HT1080 (cell line): Measurements from ENCODE around the gene SRPRA. TPM values are rescaled to one million over a fixed set of nuclear protein-coding genes. Genes with fewer than 3 reads are reported as not detected.
A peak's percentile ranks its signal among the peaks of the same experiment; 100 is the strongest.
"Not testable (repeated sequence)": the region's sequence is repeated elsewhere in the genome, so short reads cannot be mapped to it uniquely, and the experiment has no call there.

Experiments
- DNase-seq: peaks from one replicate; pipeline ENCODE4 v3.0.0-alpha.2; 2015; ENCODE audit warnings: low read depth
- polyA plus RNA-seq, 2 experiments: library from polyadenylated mRNA; depleted of rRNA; stranded (reverse); fragments of >200 nt; gene quantifications; 2 replicates each; pipeline ENCODE4 v1.2.3, GENCODE V29; 2015
- total RNA-seq: library from RNA; depleted of rRNA; stranded (reverse); fragments of >200 nt; shearing (Covaris generic); gene quantifications from 2 replicates; pipeline ENCODE4 v1.2.3, GENCODE V29; 2014; rRNA removed

The SRPRA gene, protein sequence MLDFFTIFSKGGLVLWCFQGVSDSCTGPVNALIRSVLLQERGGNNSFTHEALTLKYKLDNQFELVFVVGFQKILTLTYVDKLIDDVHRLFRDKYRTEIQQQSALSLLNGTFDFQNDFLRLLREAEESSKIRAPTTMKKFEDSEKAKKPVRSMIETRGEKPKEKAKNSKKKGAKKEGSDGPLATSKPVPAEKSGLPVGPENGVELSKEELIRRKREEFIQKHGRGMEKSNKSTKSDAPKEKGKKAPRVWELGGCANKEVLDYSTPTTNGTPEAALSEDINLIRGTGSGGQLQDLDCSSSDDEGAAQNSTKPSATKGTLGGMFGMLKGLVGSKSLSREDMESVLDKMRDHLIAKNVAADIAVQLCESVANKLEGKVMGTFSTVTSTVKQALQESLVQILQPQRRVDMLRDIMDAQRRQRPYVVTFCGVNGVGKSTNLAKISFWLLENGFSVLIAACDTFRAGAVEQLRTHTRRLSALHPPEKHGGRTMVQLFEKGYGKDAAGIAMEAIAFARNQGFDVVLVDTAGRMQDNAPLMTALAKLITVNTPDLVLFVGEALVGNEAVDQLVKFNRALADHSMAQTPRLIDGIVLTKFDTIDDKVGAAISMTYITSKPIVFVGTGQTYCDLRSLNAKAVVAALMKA
- 152 and 179 TPM in 2 replicates for total RNA-seq
- polyA plus RNA-seq (2015; cell fraction: cytosol; rRNA removed), result 159 and 179 TPM in 2 replicates
- polyA plus RNA-seq (2015; cell fraction: nucleus; rRNA removed), result 260 and 270 TPM in 2 replicates

DNA sequence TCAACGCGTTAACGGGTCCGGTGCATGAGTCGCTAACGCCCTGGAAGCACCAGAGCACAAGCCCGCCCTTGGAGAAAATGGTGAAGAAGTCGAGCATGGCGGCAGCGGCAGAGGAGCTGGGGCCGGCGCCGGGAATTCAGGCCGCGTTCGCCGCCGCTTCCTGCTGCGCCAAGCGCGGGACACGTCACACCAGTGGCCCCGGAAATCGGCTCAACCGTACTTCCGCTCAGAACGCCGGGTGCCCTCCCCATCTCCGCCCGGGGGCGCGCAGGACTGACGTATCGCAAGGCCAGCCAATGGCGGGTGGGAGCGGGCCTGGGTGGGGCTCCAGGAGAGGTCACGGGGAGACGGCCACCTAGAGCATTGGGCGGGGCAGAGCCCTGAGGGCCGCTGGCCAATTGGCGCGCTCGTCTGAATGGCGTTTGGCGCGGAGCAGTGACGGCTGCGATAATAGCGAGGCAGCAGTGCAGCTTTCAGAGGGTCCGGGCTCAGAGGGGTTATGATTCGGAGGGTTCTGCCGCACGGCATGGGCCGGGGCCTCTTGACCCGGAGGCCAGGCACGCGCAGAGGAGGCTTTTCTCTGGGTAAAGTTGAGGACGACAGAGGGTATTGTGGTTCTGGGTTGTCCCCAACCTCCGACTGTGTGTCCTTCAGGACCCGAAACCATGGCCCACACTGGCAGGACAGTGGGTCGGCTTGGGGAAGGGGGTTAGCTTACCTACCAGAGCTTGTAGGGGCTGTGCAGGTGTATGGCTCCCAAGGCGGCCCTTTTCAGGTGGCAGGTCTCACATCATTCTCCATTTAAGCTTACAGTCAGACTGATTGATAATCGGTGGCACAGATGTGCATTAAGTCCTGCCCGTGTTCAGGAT, at the start of gene SRPRA, which contains the start of gene FOXRED1:
Gene SRPRA, minus strand, starts transcription at position 188 of the 872 bp plus-strand sequence. Its CDS starts 91 bp downstream, at position 97.
Gene FOXRED1, plus strand, starts transcription at position 447 of the 872 bp plus-strand sequence. Its CDS starts 53 bp downstream, at position 500.
- peak; percentile 99 for DNase-seq

DNA sequence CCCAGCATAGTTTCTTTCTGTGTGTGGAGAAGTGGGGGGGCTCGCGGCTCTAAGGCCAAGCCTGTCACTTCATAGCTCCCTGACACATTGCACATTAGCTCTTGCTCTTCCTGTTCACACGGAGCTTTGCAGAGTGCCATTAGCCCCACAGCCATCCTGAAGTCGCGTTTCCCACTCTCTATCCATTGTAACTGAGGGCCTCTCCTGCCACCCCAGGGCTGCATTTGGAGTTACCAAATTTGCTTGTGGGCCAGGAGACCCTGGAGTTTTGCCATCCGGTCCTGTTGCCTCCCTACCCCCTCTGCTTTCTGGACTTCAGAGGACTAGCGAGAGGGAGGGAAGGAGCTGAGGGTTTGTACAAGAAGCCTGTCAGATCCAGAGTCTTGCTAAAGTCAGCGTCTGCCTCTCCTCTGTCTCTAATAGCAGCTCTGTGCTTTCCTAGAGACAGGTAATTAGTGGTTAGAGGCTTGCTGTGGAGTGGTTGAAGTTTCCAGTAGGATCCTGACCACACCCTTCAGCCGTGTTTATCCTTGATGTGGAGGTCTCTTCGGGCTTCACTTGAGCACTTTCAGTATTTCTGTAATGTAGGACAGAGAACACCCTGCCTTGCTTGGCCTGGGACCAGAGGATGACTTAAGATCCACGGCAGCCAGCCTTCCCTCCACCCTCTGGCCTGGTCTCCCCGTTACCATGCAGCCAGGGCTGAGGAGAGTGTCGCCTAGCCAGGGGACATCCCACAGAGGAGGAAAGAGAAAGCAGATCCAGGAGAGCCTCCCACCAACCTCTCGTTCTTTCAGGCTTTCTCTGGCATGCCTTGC, 49.3 kb upstream of the SRPRA start:
- peak; percentile 57 for DNase-seq

DNA sequence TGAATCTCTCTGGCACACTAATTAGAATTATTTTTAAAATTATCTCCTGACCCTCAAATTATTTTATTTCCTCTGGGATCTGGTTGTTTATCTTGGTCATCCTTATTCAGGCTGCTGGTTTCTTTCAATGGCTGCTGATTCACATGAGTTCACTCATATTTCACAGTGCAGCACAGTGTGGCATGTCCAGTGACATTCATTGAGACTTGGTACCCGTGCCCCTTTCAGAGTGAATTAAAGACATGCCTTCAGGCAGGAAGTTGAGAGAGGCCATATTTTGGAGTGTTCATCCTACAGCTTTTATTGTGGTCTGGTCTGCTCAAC, 48.7 kb upstream of the SRPRA start:
- no peak for DNase-seq

DNA sequence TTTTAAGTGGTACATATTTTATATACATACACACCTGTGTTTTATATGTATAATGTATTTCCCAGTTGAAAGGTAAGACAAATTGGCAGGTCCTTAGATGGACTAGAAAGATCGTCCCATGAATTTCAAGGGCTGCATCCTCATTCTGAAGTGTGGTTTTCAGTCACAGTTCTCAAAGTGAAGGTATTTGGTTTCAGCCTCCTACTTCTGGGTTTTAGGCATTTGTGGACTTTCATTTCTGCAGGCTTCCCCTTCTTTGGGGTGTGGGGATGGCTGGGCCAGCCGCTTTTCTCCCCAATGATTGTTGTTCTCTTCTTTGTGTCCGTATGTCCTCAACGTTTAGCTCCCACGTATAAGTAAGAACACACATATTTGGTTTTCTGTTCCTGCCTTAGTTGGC, 45.1 kb upstream of the SRPRA start:
- DNase-seq, result no peak

DNA sequence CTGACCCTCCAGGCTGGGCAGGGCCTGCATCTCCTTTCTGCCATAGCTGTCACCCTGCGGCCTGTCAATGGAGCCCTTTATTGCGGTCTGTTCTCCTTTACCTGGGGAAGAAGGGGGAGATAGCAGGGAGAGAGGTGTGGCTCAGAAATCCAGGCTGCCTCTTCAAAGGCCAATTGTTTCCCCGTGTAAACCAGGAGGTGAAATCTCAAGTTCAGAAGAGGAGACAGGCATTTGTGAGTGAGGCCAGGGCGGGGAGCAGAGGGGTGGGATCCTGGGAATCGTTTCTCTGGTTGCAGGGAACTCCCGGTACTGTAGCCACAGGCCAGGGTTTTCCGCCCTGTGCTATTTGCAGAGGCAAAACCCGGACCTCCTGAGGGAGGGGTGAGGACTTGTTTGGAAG, 44.3 kb upstream of the SRPRA start:
- DNase-seq, result no peak

DNA sequence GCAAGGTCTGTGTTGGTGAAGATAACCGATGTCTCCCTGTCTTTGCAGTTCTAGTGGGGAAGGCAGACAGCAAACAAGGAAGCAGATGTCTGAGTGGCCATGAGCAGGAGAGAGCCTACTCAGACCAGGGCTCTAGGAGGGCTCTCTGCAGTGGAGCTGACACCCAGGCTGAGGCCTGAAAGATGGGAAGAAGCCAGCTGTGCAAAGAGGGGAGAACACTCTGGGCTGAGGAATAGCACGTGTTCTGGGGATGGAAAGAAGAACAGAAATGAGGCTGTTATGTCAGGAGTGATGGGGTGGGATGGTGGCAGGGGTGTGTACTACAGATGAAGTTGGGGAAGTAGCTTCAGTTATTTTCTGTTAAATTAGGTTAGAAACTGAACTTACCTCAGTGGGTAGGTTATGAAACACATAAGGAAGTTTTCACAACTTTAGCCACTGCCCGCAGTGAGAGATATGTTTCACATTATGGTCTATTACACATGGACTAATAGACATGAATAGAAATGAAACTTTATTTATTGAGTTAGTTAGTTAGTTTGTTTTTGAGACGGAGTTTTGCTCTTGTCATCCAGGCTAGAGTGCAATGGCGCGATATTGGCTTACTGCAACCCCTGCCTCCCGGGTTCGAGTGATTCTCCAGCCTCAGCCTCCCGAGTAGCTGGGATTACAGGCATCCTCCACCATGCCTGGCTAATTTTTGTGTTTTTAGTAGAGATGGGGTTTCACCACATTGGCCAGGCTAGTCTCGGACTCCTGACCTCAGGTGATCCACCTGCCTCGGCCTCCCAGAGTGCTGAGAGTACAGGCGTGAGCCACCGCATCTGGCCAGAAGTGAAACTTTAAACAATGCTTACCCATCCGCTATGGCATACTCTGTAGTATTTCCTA, 43.0 kb upstream of the SRPRA start:
- DNase-seq, result no peak

DNA sequence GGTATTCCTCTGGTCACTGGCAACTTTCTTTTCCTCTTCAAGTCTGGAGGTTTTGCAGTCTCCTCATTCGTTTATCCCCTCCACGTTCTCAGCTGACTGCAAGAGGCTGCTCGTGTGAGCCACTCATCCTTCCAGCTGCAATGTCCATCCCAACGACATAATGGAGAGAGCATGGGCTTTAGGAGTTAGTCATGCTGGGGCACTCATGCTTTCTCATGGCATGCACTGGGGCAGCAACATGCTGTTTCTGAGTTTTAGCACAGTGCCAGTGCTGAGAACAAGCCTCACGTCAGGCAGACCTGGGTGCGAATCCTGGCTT, 42.3 kb upstream of the SRPRA start:
- no peak for DNase-seq

DNA sequence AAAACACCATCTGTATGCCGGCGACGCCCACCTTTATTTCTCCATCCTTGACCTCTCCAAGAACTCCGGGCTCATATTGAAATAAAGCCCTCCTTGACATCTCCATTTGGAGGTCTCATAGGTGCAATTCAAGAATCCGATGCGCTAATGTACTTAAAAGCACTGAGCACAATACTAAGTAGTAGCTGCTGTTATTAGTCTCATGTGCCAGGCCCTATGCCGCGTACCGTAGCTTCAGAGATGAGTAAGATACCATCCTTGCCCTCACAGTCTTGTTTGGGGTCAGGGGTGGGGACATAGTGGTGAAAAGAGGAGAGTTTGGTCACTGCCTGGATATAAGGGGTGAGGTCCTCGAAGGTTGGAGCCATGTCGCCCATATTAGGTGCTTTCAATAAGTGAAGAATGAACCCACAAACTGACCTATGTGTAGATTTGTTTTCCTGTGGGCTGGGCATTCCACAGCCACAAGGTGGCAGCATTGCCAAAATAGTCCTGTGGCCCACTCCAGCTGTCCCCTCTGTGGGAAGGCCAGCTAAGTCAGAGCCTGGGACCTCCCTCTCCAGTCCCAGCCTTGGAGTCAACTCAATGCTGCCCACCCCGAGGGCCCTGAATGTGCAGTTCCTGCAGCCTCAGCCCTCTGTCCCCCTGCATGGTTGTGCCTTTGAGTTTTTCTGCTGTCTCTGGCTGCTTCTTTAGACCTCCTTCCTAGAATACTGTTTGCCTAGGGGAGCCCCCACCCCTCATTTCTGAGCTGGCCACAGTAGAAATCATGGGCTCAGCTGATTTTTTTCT, 41.7 kb upstream of the SRPRA start:
- peak; percentile 78 for DNase-seq

DNA sequence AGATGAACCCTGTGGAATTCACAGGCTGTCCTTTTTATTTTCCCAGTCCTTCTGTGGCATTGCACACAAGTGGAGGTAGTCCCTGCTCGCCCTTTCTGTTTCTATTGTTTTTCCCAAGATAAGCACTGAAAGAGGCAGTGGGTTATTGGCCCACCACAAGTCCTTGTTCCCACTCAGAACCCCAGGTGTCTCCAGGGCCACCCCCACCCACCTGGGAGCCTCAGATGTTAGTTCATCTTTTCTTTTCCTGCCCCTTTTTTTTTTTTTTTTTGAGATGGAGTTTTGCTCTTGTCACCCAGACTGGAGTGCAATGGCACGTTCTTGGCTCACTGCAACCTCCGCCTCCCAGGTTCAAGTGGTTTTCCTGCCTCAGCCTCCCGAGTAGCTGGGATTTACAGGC, 40.1 kb upstream of the SRPRA start:
- DNase-seq, result not testable (repeated sequence)

DNA sequence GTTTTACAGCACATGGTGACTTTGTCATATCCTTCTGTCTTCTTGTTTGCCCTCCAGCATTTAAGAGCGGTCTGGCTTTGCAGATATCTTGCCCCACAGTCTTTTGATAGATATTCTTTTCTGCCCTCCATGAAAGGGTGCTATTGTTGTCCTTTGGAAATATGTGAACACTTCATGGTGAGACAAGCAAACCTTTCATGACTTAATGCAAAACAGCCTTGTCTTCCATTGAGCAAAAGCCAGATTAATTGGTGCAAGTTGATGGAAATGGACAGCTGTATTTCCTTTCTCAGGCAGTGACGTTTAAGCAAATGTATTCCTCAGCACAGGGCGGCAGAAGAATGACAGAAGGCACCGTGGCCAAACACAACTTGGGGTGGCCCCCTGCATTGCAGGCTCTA, 39.6 kb upstream of the SRPRA start:
- no peak for DNase-seq

DNA sequence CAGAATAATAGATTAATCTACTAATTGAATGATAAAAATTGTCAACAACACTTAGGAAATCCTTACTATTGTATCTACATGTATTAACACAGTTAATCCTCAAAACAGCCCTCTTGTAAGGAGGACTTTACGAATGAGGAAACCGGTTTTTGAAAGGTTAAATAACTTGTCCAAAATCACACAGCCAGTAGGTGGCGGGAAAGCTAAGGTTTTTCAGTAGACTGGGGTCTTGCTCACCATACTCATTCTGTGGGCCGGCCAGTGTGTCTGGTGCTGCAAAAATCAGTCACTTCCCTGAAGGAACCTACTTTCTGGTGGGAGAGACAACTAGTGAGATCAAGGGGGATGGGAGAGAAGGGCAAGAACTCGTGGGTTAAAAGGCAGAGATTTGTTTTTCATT, 39.0 kb upstream of the SRPRA start:
- peak; percentile 53 for DNase-seq

DNA sequence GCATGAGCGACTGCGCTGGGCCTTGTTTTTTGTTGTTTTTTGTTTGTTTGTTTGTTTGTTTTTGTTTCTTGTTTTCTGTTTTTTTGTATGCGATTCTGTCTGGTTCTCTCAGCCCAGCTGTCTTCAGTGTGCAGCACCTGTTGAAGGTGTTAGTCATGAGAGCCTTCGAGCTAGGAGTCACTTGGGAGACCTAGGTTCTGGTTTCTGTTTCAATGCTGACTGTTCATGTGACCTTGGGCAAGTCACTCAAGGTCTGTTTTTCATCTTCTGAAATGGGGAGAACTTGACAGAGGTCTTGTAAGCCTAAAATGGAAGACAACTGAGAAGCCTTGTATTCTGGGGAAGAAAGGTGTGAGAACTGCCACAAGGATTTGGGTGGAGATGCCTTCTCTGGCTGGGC, 37.0 kb upstream of the SRPRA start:
- no peak for DNase-seq

DNA sequence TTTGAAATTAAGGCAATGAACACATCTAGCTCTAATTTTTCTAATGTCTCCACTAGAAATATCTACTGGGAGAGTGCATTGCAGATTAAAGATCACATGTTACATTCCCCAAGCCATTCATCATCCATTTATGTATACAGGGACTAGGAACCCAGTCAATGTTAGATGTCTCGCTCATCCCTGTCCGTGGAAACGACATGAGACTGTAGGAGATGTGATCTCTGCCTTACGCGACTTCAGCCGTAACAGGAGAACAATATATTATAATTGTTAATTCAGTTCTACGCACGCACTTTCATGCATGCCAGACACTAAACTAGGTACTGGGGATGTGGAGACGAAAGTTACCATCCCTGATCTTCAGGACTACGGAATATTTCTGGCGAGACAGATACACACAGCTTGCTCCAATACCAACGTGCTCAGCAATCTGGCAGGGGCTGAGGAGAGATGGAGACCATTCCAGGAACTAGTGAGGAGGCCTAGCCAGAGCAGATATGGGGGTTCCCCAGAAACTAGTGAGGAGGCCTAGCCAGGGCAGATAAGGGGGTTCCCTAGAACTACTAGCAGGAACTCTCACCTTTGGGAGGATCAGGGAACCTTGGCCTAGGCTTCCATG, 35.9 kb upstream of the SRPRA start:
- no peak for DNase-seq

DNA sequence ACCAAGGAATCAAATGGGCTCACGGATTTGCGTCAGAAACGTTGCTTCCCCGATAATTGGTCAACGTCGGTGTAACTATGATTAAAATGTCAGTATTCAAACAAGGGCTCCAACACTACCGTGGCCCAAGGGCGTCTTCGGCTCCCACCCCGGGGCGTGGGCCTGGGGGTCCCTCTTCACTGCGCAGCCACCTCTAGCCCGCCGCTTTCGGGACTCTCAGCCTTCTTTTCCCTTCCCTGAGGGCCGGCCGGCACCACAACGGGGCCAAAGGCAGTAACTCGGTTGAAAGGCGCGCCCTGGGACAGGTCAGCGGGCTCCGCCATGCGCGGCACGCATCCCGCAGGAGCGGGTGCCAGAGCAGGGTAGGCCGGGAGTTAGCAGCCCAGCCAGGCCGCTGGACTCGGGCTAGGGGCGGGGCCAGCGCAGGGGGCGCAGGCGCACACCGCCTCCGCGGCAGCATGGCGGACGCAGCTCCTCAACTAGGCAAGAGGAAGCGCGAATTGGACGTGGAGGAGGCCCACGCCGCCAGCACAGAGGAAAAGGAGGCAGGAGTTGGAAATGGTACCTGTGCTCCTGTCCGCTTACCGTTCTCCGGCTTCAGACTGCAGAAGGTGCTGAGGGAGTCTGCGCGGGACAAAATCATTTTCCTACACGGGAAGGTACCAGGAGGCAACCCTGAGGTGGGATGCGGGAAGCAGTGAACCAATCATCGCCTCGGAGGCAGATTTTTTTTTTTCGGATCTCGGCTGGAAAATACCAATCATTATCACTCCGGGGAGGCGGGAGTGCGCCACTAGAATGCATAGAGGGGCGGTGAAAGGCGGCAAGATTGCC, 35.1 kb upstream of the SRPRA start, which contains the start of gene DCPS:
Gene DCPS, plus strand, starts transcription at position 438 of the 834 bp plus-strand sequence. Its CDS starts 21 bp downstream, at position 459.
- peak; percentile 92 for DNase-seq

DNA sequence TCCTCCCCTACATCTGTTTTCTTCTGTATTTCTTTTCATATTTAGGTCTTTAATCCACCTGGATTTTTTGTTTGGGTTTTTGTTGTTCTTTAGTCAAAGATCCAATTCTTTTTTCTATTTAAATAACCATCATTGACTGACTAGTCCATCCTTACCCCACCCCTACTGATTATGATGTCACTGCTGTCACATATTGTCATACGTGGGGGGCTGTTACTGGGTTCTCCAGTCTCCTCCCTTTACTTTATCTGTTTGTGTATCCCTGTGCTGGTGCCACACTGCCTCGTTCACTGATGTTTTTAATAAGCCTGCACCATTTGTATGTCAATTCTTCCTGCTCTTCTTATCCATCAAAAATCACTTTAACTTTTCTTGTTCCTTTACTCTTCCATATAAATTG, 28.3 kb upstream of the SRPRA start:
- DNase-seq, result no peak

DNA sequence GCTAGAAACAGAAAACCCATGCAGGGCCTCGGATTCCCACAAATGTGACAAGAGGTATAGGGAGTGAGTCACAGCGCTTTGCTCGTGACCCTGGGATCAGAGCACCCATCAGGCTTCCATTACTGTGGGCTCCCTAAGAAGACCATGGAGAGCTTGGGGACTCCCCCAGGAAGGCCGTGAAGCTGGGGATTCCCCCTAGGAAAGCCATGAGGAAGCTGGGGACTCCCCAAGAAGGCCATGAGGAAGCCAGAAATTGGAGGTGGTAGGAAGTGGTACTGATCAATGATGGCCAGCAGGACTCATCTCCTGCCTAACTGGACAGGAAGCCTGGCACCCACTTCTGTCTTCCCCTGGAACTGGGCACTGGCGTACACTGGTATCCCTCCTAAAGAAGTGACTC, 25.0 kb upstream of the SRPRA start:
- DNase-seq, result no peak

DNA sequence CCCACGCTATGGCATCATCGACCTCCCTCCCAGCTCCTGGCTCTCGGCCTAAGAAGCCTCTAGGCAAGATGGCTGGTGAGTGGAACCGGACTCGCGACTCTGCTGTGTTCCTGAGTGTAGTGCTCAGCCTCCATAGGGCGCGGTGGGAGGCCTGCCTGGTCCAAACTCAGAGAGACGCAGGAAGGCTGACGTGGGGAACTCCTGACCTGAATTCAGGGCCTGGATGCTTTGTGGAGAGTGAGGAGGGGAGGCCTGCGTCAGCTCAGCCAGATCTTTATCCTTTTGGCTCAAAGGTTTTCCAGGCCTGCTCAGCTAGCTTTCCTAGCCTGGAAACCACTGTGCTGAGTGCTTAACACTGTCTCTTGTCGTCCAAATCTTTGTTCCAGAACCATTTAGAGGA, 22.2 kb upstream of the SRPRA start:
- no peak for DNase-seq

DNA sequence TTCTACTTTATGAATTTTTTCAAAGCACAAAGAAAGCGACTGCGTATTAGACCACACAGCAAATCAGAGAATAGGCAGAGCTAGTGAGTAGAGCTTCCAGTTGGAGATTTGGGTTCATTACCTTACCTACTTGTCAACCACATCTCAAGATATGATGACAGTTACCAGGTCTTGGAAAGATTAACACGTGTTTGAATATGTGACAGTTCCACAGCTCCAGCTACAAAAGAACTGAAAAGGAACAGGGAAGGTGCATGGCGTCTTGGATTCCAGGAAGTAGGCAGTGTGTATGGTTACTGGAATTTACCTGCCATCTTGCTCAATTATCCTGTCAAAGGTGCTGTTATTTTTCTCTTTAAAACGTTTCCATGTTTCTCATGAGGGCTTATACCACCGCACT, 19.5 kb upstream of the SRPRA start:
- no peak for DNase-seq
